ENCODE results near the gene UBE2G1.

DNA sequence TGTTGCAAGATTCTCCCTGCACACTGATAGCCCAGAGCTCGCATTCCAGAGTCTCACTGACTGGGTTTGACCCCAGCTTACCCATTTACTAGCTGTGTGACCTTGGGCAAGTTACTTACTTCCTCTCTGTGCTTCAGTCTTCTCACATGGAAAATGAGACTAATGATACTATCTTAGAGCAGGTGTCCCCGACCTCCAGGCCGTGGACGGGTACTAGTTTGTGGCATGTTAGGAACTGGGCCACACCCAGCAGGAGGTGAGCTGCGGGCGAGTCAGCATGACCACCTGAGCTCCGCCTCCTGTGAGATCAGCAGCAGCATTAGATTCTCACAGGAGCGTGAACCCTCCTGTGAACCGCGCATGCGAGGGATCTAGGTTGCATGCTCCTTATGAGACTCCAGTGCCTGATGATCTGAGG lies 118.5 kb downstream of the UBE2G1 start:
- TF ChIP-seq, protein P1, sequence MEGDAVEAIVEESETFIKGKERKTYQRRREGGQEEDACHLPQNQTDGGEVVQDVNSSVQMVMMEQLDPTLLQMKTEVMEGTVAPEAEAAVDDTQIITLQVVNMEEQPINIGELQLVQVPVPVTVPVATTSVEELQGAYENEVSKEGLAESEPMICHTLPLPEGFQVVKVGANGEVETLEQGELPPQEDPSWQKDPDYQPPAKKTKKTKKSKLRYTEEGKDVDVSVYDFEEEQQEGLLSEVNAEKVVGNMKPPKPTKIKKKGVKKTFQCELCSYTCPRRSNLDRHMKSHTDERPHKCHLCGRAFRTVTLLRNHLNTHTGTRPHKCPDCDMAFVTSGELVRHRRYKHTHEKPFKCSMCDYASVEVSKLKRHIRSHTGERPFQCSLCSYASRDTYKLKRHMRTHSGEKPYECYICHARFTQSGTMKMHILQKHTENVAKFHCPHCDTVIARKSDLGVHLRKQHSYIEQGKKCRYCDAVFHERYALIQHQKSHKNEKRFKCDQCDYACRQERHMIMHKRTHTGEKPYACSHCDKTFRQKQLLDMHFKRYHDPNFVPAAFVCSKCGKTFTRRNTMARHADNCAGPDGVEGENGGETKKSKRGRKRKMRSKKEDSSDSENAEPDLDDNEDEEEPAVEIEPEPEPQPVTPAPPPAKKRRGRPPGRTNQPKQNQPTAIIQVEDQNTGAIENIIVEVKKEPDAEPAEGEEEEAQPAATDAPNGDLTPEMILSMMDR (IDR thresholded peaks at IDR 0.05): no peak
- TF ChIP-seq EZH2 (IDR thresholded peaks at IDR 0.05; ENCODE audit: borderline replicate concordance, insufficient read depth, low read depth, low read length, poor library complexity, severe bottlenecking): no peak
